Measurements from ENCODE around the gene APLP2. TPM values are rescaled to one million over a fixed set of nuclear protein-coding genes. Genes with fewer than 3 reads are reported as not detected.
"Not testable (repeated sequence)": the region's sequence is repeated elsewhere in the genome, so short reads cannot be mapped to it uniquely, and the experiment has no call there.

The APLP2 gene
- total RNA-seq, 1 experiment from 2014 or later, result 345 TPM

DNA sequence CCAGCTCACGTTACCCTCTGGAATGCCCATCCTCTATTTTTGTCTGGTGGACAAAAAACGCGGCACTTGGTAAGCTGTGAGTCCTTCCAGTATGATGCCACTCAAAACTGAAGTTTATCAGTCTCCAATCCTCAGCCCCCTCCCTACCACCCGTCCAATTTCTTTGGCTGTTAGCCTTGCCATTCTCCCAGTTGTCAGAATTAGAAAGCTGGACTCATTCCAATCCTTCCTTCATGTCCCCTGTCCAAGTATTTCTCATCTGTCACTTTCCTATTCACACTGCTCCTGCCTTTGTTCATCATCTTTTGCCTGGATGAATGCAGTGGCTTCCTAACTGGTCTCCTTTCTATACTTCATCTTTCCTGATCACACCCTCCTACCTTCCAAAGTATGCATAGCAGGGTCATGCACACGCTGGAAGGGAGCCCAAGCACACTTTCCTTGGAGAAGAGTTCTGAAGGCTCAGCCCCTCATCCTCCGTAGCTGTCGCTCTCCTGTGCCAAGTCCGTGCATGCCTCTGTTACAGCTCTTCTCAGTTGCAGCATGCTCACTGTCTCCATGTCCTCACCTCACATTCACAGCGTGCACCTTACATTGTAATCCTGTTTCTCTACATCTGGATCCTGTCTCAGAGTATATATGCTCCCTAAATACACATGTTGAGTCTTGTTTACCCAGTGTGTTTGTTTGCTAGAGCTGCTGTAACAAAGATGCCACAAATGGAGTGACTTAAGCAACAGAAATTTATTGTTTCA lies 19.4 kb downstream of the APLP2 start:
- ATAC-seq, result peak; percentile 24; the same call in 1 of the 2 replicates
- Mint-ChIP-seq H3K4me1 (peaks cover 42% of the 10 kb centered on the region), H3K36me3 (peaks cover 19% of the 10 kb centered on the region), H3K27me3 (ENCODE audit: low read depth) (no peaks in the 10 kb centered on the region), H3K4me3 (no peak overlapping the region), H3K9me3 (peaks cover 14% of the 10 kb centered on the region), H3K27ac (peak overlapping the region; percentile 91)
- ChIA-PET CTCF (interaction anchor here (1.0 kb wide), 1 partner anchor 57 kb away, joined by 3 read pairs; no protein-coding TSS in a partner anchor), POLR2A (no interaction called here)
- TF ChIP-seq RELA (CRISPR knock-in tag; IDR thresholded peaks at IDR 0.05; ENCODE audit: borderline replicate concordance) (no peak), ZNF425 (CRISPR knock-in tag; conservative IDR thresholded peaks at IDR 0.05) (no peak), JAZF1 (CRISPR knock-in tag; IDR thresholded peaks at IDR 0.05) (no peak)
- no peak for DNase-seq (ENCODE audit: low spot score)

DNA sequence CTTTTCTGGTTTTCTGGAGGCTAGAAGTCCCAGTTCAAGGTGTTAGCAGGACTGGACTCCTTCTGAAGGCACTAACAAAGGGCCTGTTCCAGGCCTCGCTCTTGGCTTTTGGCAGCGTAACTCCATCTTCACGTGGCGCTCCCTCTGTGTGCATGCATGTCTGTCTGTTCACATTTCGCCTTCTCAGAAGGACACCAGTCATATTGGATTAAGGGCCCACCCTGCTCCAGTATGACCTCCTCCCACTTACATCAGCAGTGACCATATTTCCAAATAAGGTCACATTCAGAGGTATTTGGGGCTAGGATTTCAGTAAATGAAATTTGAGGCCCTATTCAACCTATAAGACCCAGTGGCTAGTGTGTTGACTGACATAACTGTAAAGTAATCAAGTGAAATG lies 20.0 kb downstream of the APLP2 start:
- Mint-ChIP-seq H3K27me3 (ENCODE audit: low read depth) (no peaks in the 10 kb centered on the region), H3K9me3 (peaks cover 14% of the 10 kb centered on the region), H3K4me3 (no peak overlapping the region), H3K27ac (no peak overlapping the region), H3K4me1 (peaks cover 45% of the 10 kb centered on the region), H3K36me3 (peaks cover 19% of the 10 kb centered on the region)
- ChIA-PET CTCF (no interaction called here), POLR2A (no interaction called here)
- no peak for DNase-seq (ENCODE audit: low spot score)
- TF ChIP-seq SP1 (CRISPR knock-in tag; conservative IDR thresholded peaks at IDR 0.05), result no peak
- no peak for TF ChIP-seq JAZF1 (CRISPR knock-in tag; IDR thresholded peaks at IDR 0.05)
- no peak for TF ChIP-seq ESRRA (CRISPR knock-in tag; IDR thresholded peaks at IDR 0.05; ENCODE audit: borderline replicate concordance)
- TF ChIP-seq, protein P1, sequence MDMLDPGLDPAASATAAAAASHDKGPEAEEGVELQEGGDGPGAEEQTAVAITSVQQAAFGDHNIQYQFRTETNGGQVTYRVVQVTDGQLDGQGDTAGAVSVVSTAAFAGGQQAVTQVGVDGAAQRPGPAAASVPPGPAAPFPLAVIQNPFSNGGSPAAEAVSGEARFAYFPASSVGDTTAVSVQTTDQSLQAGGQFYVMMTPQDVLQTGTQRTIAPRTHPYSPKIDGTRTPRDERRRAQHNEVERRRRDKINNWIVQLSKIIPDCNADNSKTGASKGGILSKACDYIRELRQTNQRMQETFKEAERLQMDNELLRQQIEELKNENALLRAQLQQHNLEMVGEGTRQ (CRISPR knock-in tag; IDR thresholded peaks at IDR 0.05), result no peak
- TF ChIP-seq, protein P2, sequence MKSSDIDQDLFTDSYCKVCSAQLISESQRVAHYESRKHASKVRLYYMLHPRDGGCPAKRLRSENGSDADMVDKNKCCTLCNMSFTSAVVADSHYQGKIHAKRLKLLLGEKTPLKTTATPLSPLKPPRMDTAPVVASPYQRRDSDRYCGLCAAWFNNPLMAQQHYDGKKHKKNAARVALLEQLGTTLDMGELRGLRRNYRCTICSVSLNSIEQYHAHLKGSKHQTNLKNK (CRISPR knock-in tag; IDR thresholded peaks at IDR 0.05), result no peak
- no peak for TF ChIP-seq NFYB (CRISPR knock-in tag; conservative IDR thresholded peaks at IDR 0.05; ENCODE audit: low read depth)
- no peak for TF ChIP-seq ELF4 (CRISPR knock-in tag; IDR thresholded peaks at IDR 0.05; ENCODE audit: low read depth)
- no peak for TF ChIP-seq ZNF232 (CRISPR knock-in tag; IDR thresholded peaks at IDR 0.05)
- no peak for TF ChIP-seq GTF2I (CRISPR knock-in tag; conservative IDR thresholded peaks at IDR 0.05)
- no peak for ATAC-seq

DNA sequence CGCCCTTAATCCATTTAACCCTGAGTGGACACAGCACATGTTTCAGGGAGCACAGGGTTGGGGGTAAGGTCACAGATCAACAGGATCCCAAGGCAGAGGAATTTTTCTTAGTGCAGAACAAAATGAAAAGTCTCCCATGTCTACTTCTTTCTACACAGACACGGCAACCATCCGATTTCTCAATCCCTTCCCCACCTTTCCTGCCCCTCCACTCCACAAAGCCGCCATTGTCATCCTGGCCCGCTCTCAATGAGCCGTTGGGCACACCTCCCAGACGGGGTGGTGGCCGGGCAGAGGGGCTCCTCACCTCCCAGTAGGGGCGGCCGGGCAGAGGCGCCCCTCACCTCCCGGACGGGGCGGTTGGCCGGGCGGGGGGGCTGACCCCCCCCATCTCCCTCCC lies 20.8 kb downstream of the APLP2 start:
- ATAC-seq; DNase-seq (ENCODE audit: low spot score); H3K27me3 Mint-ChIP-seq (ENCODE audit: low read depth); H3K4me3 Mint-ChIP-seq; H3K27ac Mint-ChIP-seq; POLR2A ChIA-PET; CTCF ChIA-PET: not testable (repeated sequence)
- peaks cover 19% of the 10 kb centered on the region for H3K36me3 Mint-ChIP-seq
- peaks cover 14% of the 10 kb centered on the region for H3K9me3 Mint-ChIP-seq
- H3K4me1 Mint-ChIP-seq, result peaks cover 50% of the 10 kb centered on the region

GRCh38 chr11:130091169-130091568 lies 21.5 kb downstream of the APLP2 start:
- CTCF ChIA-PET, POLR2A ChIA-PET: not testable (repeated sequence)

DNA sequence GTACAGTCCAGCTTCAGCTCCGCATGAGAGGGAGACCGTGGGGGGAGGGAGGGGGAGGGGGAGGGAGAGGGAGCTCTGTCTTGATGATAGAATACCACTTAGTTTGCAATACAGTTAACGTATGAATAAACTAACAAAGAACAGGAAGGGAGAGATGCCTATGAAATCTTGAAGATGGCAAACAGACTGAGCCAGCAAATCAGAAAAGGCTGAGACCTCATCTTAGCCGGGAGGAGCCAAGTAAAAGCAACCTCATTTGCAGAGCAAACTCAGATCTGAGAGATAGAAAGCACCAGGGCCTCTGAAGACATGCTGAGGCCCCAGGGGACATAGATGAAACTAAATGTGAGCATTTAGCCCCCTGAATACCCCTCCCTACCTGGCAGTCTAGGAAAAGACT lies 23.0 kb downstream of the APLP2 start:
- H3K4me3 Mint-ChIP-seq, result no peak overlapping the region
- POLR2A ChIA-PET, result no interaction called here
- DNase-seq (ENCODE audit: low spot score) (no peak), ATAC-seq (no peak; the same call in 1 of the 2 replicates)
- peak overlapping the region; percentile 86; the same call in 1 of the 2 replicates for H3K27ac Mint-ChIP-seq
- no peaks in the 10 kb centered on the region for H3K27me3 Mint-ChIP-seq (ENCODE audit: low read depth)
- peaks cover 19% of the 10 kb centered on the region for H3K36me3 Mint-ChIP-seq
- peaks cover 14% of the 10 kb centered on the region for H3K9me3 Mint-ChIP-seq
- peaks cover 35% of the 10 kb centered on the region for H3K4me1 Mint-ChIP-seq
- CTCF ChIA-PET, result no interaction called here
- TF ChIP-seq MAX (CRISPR knock-in tag; IDR thresholded peaks at IDR 0.05) (no peak), PRRX2 (CRISPR knock-in tag; IDR thresholded peaks at IDR 0.05) (no peak), PRDM15 (CRISPR knock-in tag; IDR thresholded peaks at IDR 0.05) (no peak), HMGA2 (CRISPR knock-in tag; IDR thresholded peaks at IDR 0.05) (no peak), KAT7 (CRISPR knock-in tag; IDR thresholded peaks at IDR 0.05; ENCODE audit: borderline replicate concordance) (no peak), FOXK1 (CRISPR knock-in tag; IDR thresholded peaks at IDR 0.05) (no peak), ZNF232 (CRISPR knock-in tag; IDR thresholded peaks at IDR 0.05) (no peak), ATF3 (CRISPR knock-in tag; conservative IDR thresholded peaks at IDR 0.05) (no peak)

More at GRCh38 chr11:130091169-130091568, 21.5 kb downstream of the APLP2 start:
- H3K27ac Mint-ChIP-seq; ATAC-seq; H3K27me3 Mint-ChIP-seq (ENCODE audit: low read depth); H3K4me3 Mint-ChIP-seq; DNase-seq (ENCODE audit: low spot score): not testable (repeated sequence)
- Mint-ChIP-seq H3K9me3 (peaks cover 14% of the 10 kb centered on the region), H3K36me3 (peaks cover 19% of the 10 kb centered on the region), H3K4me1 (peaks cover 49% of the 10 kb centered on the region)

All from WTC11 (cell line).